LNCAP (cell line): ENCODE data around the gene EXD3.

Experiments
- CTCF ChIP-seq: fragments of 450-650 bp; IDR thresholded peaks from 2 replicates; pipeline ENCODE4 v1.5.1; 2017; ENCODE audit warnings: mild to moderate bottlenecking

Gene EXD3

GRCh38 chr9:137463931-137464290 is 40.9 kb upstream of the EXD3 start:
- TF ChIP-seq CTCF: no peak

GRCh38 chr9:137462986-137463930 is 40.3 kb upstream of the EXD3 start:
- TF ChIP-seq CTCF: no peak

GRCh38 chr9:137462396-137462985 is 39.5 kb upstream of the EXD3 start:
- TF ChIP-seq CTCF: no peak

- TF ChIP-seq CTCF: no peak
Measured at GRCh38 chr9:137461663-137462395, 38.9 kb upstream of the EXD3 start.

- TF ChIP-seq CTCF: no peak
Measured at GRCh38 chr9:137461316-137461662, 38.3 kb upstream of the EXD3 start.

GRCh38 chr9:137460363-137461315 is 37.7 kb upstream of the EXD3 start:
- no peak for TF ChIP-seq CTCF
